NB4 (cell line): ENCODE results near the gene TMEM125.
A peak's percentile ranks its signal among the peaks of the same experiment; 100 is the strongest.

Experiments used
- DNase-seq: peaks from one replicate; pipeline ENCODE4 v3.0.0; 2010; ENCODE audit warnings: low read depth
- H3K4me3 ChIP-seq: one replicate; pipeline ENCODE4 v1.5.1; 2011; ENCODE audit warnings: mild to moderate bottlenecking, low read depth, low read length, moderate library complexity
- CTCF ChIP-seq: IDR thresholded peaks from one replicate; pipeline ENCODE4 v1.5.1; 2012; ENCODE audit warnings: low read depth, low read length
- MAX ChIP-seq: IDR thresholded peaks from 2 replicates; pipeline ENCODE4 v1.6.1; 2011; ENCODE audit warnings: low read depth, low read length
- MYC ChIP-seq: IDR thresholded peaks from 2 replicates; pipeline ENCODE4 v1.6.1; 2011; ENCODE audit warnings: low read depth, low read length
- POLR2A ChIP-seq: IDR thresholded peaks from 2 replicates; pipeline ENCODE4 v1.6.1; 2011; ENCODE audit warnings: mild to moderate bottlenecking; ENCODE audit not compliant: insufficient read length; ENCODE audit errors: extremely low read depth

TMEM125 gene

GRCh38 chr1:43235451-43236121, 34.2 kb upstream of the TMEM125 start:
- no peak for DNase-seq
- no peak for TF ChIP-seq POLR2A
- TF ChIP-seq MAX: no peak
- no peak for TF ChIP-seq CTCF
- TF ChIP-seq MYC: no peak
- H3K4me3 ChIP-seq: no peak overlapping the region

- no peak for DNase-seq
- no peak for TF ChIP-seq MAX
- no peak for TF ChIP-seq CTCF
- TF ChIP-seq MYC: no peak
- no peak for TF ChIP-seq POLR2A
- H3K4me3 ChIP-seq: no peak overlapping the region
These were observed 32.7 kb upstream of the TMEM125 start for GRCh38 chr1:43237121-43237520.

GRCh38 chr1:43238085-43238484, 31.7 kb upstream of the TMEM125 start:
- no peak overlapping the region for H3K4me3 ChIP-seq
- peak; percentile 68 for DNase-seq
- TF ChIP-seq MAX (peak; percentile 32; the same call in 1 of the 2 replicates), MYC (no peak), CTCF (peak; percentile 63)

- H3K4me3 ChIP-seq: no peak overlapping the region
- TF ChIP-seq MYC (no peak), CTCF (no peak), MAX (no peak), POLR2A (no peak)
- no peak for DNase-seq
These were observed 30.8 kb upstream of the TMEM125 start for GRCh38 chr1:43238991-43239469.

- DNase-seq: peak; percentile 34
- no peak overlapping the region for H3K4me3 ChIP-seq
- TF ChIP-seq CTCF (no peak), MAX (no peak), POLR2A (no peak)
These were observed 30.3 kb upstream of the TMEM125 start for GRCh38 chr1:43239484-43239883.
